ENCODE data around the gene ZNF641.

ZNF641 gene

GRCh38 chr12:48350249-48351021 lies at the start of gene ZNF641:
Gene ZNF641, minus strand, starts transcription at chr12:48350919. Its CDS starts 2,829 bp downstream, at chr12:48348090.
- peak; percentile 86 for DNase-seq (ENCODE audit: low spot score)

- no peak for DNase-seq (ENCODE audit: low spot score)
Observed at GRCh38 chr12:48390026-48390425, 39.3 kb upstream of the ZNF641 start.

GRCh38 chr12:48389409-48389808 lies 38.7 kb upstream of the ZNF641 start:
- no peak for DNase-seq (ENCODE audit: low spot score)

- DNase-seq (ENCODE audit: low spot score): no peak
Observed at GRCh38 chr12:48388938-48389337, 38.2 kb upstream of the ZNF641 start.

- no peak for DNase-seq (ENCODE audit: low spot score)
Observed at GRCh38 chr12:48388460-48388859, 37.7 kb upstream of the ZNF641 start.

- DNase-seq (ENCODE audit: low spot score): no peak
Observed at GRCh38 chr12:48380596-48380995, 29.9 kb upstream of the ZNF641 start.

- no peak for DNase-seq (ENCODE audit: low spot score)
Observed at GRCh38 chr12:48379794-48380193, 29.1 kb upstream of the ZNF641 start.

GRCh38 chr12:48377646-48378045 lies 26.9 kb upstream of the ZNF641 start:
- no peak for DNase-seq (ENCODE audit: low spot score)

GRCh38 chr12:48374164-48374563 lies 23.4 kb upstream of the ZNF641 start:
- DNase-seq (ENCODE audit: low spot score): no peak

GRCh38 chr12:48366131-48366530 lies 15.4 kb upstream of the ZNF641 start:
- DNase-seq (ENCODE audit: low spot score): no peak

- DNase-seq (ENCODE audit: low spot score): no peak
Observed at GRCh38 chr12:48361664-48362339, 11.1 kb upstream of the ZNF641 start.

GRCh38 chr12:48358937-48359513 lies 8.3 kb upstream of the ZNF641 start:
- no peak for DNase-seq (ENCODE audit: low spot score)

- no peak for DNase-seq (ENCODE audit: low spot score)
Observed at GRCh38 chr12:48356041-48356768, 5.5 kb upstream of the ZNF641 start.

- no peak for DNase-seq (ENCODE audit: low spot score)
Observed at GRCh38 chr12:48352157-48352760, 1.5 kb upstream of the ZNF641 start.

- peak; percentile 73 for DNase-seq (ENCODE audit: low spot score)
Observed at GRCh38 chr12:48351022-48351708, 446 bp upstream of the ZNF641 start.

- DNase-seq (ENCODE audit: low spot score): peak; percentile 29
Observed at GRCh38 chr12:48349471-48349870, 1.2 kb downstream of the ZNF641 start.

- DNase-seq (ENCODE audit: low spot score): no peak
Observed at GRCh38 chr12:48342980-48343379, 7.7 kb downstream of the ZNF641 start.

GRCh38 chr12:48340943-48341342 lies 9.8 kb downstream of the ZNF641 start:
- DNase-seq (ENCODE audit: low spot score): no peak

GRCh38 chr12:48339442-48340117 lies 11.1 kb downstream of the ZNF641 start:
- DNase-seq (ENCODE audit: low spot score): no peak

GRCh38 chr12:48336564-48336963 lies 14.2 kb downstream of the ZNF641 start:
- no peak for DNase-seq (ENCODE audit: low spot score)

- DNase-seq (ENCODE audit: low spot score): peak; percentile 33
Observed at GRCh38 chr12:48336061-48336460, 14.7 kb downstream of the ZNF641 start.
